K562 (cell line): ENCODE results near the gene LACTB. TPM values are rescaled to one million over a fixed set of nuclear protein-coding genes. Genes with fewer than 3 reads are reported as not detected.
A peak's percentile ranks its signal among the peaks of the same experiment; 100 is the strongest.

Experiments
- CBX1 ChIP-seq: sonication (generic); IDR thresholded peaks from 2 replicates; pipeline ENCODE4 v1.6.1; 2016; ENCODE audit warnings: antibody characterized with exemption, low read depth, mild to moderate bottlenecking
- CHD1 ChIP-seq: fragments of 200-600 bp; sonication (generic); IDR thresholded peaks from one replicate; pipeline ENCODE4 v1.6.1; 2012; ENCODE audit warnings: mild to moderate bottlenecking, moderate library complexity, low read length, inconsistent platforms
- CREB1 ChIP-seq, 2 experiments: sonication (generic) in 1 of 2; formaldehyde crosslinking in 1 of 2; IDR thresholded peaks; 2 replicates each; pipeline versions ENCODE4 v1.6.1 to v1.8.0; 2012 to 2022; ENCODE audit warnings: inconsistent platforms in 1 of 2, mild to moderate bottlenecking in 1 of 2, missing genetic modification reagents in 1 of 2, moderate library complexity in 1 of 2
- HDGF ChIP-seq: fragments of 450-650 bp; IDR thresholded peaks from 2 replicates; pipeline ENCODE4 v1.6.1; 2016
- JUN ChIP-seq, 2 experiments: sonication (generic) in 1 of 2; formaldehyde crosslinking in 1 of 2; IDR thresholded peaks; 2 replicates each; pipeline versions ENCODE4 v1.6.1 to v1.8.0; 2012 to 2022; ENCODE audit warnings: borderline replicate concordance in 2 of 2, mild to moderate bottlenecking in 2 of 2, improper control_type of control experiment in 1 of 2, low read depth in 1 of 2, low read length in 1 of 2, missing genetic modification reagents in 1 of 2
- JUND ChIP-seq, 2 experiments: IDR thresholded peaks; 2 replicates in 1 of 2; 3 replicates in 1 of 2; pipeline ENCODE4 v1.6.1; 2011; ENCODE audit warnings: borderline replicate concordance in 2 of 2, low read depth in 2 of 2, low read length in 2 of 2, improper control_type of control experiment in 1 of 2, missing biosample characterization in 1 of 2, missing genetic modification characterization in 1 of 2, missing genetic modification reagents in 1 of 2
- KAT8 ChIP-seq: fragments of 450-650 bp; IDR thresholded peaks from 2 replicates; pipeline ENCODE4 v1.6.1; 2016; ENCODE audit warnings: low read depth, mild to moderate bottlenecking
- MAFK ChIP-seq: IDR thresholded peaks from 2 replicates; pipeline ENCODE4 v1.6.1; 2011; ENCODE audit warnings: low read length, improper control_type of control experiment
- PRPF4 ChIP-seq: fragments of 200-400 bp; formaldehyde crosslinking; IDR thresholded peaks from one replicate; pipeline ENCODE4 v1.6.1; 2017; ENCODE audit warnings: low read length, low read depth, mild to moderate bottlenecking; ENCODE audit not compliant: insufficient read depth, poor library complexity, severe bottlenecking
- RCOR1 ChIP-seq, 2 experiments: IDR thresholded peaks; 2 replicates each; pipeline ENCODE4 v1.6.1; 2012; ENCODE audit warnings: low read depth in 2 of 2, low read length in 2 of 2, borderline replicate concordance in 1 of 2, improper control_type of control experiment in 1 of 2
- SMAD2 ChIP-seq: fragments of 150-350 bp; IDR thresholded peaks from 2 replicates; pipeline ENCODE4 v1.6.1; 2014; ENCODE audit warnings: low read depth, mild to moderate bottlenecking, low read length
- TRIM24 ChIP-seq, 2 experiments: fragments of 450-650 bp; IDR thresholded peaks; 2 replicates each; pipeline ENCODE4 v1.6.1; 2016
- ZFPM2 ChIP-seq: fragments of 250-450 bp; sonication (Bioruptor Pico); IDR thresholded peaks from 2 replicates; pipeline ENCODE4 v1.5.1; 2022; ENCODE audit warnings: mild to moderate bottlenecking
- ZNF146 ChIP-seq: IDR thresholded peaks from one replicate; pipeline ENCODE4 v1.6.1; 2018; ENCODE audit warnings: missing compliant biosample characterization; ENCODE audit not compliant: unreplicated experiment
- ZNF778 ChIP-seq: fragments of 450-650 bp; formaldehyde crosslinking; IDR thresholded peaks from 2 replicates; pipeline ENCODE4 v1.4.0; 2020; ENCODE audit warnings: mild to moderate bottlenecking, moderate library complexity
- polyA plus RNA-seq, 8 experiments: library from polyadenylated mRNA; depleted of rRNA in 4 of 8; stranded (reverse) in 5 of 8; unstranded in 3 of 8; fragments of >200 nt; fragmentation: Nextera tagmentation in 2 of 8; fragmentation: Illumina TruSeq in 1 of 8; extraction: Ambion mirVana in 2 of 8; extraction: Trizol in 1 of 8; gene quantifications; 2 replicates each; pipeline versions ENCODE4 v1.2.1 to v1.2.3, GENCODE V29; 2011 to 2014; ENCODE audit warnings: inconsistent platforms in 1 of 8, missing spikeins in 1 of 8
- total RNA-seq, 7 experiments: library from RNA; depleted of rRNA in 6 of 7; stranded (reverse); fragments of >200 nt in 6 of 7; fragmentation: Illumina TruSeq in 2 of 7; extraction: Trizol in 2 of 7; gene quantifications; 2 replicates each; pipeline versions ENCODE4 v1.2.1 to v1.2.3, GENCODE V29; 2011 to 2021; ENCODE audit warnings: low replicate concordance in 1 of 7
- TF ChIP-seq, protein P1 (sequence below): fragments of 250-450 bp; sonication (Bioruptor Pico); IDR thresholded peaks from 2 replicates; pipeline ENCODE4 v1.5.0; 2021; ENCODE audit warnings: mild to moderate bottlenecking, moderate library complexity
- TF ChIP-seq, protein P2 (sequence below): sonication (generic); formaldehyde crosslinking; IDR thresholded peaks from 2 replicates; pipeline ENCODE4 v1.8.0; 2022; ENCODE audit warnings: missing genetic modification reagents, mild to moderate bottlenecking, moderate library complexity, borderline replicate concordance
- TF ChIP-seq, protein P3 (sequence below): fragments of 450-650 bp; conservative IDR thresholded peaks from 2 replicates; pipeline ENCODE4 v1.6.1; 2016; ENCODE audit warnings: missing genetic modification characterization, low read depth, mild to moderate bottlenecking, control low read depth, missing compliant biosample characterization
- TF ChIP-seq, protein P4 (sequence below), 3 experiments: IDR thresholded peaks in 2 of 3; conservative IDR thresholded peaks in 1 of 3; 2 replicates each; pipeline ENCODE4 v1.5.1; 2011 to 2012; ENCODE audit warnings: low read length in 3 of 3, mild to moderate bottlenecking in 3 of 3, control low read depth in 2 of 3, improper control_type of control experiment in 1 of 3, inconsistent platforms in 1 of 3, low read depth in 1 of 3, mixed read lengths in 1 of 3, moderate library complexity in 1 of 3; ENCODE audit not compliant: insufficient read depth in 2 of 3

The LACTB gene
- total and polyA plus RNA-seq, 9 of the 15 experiments (the other 6 are each of a cell fraction or from before 2014, with no cell fraction given) = 3.1 to 15.5 (median 9.8) TPM

GRCh38 chr15:63079947-63080626, 41.6 kb upstream of the LACTB start (continued):
- TF ChIP-seq, protein P1, sequence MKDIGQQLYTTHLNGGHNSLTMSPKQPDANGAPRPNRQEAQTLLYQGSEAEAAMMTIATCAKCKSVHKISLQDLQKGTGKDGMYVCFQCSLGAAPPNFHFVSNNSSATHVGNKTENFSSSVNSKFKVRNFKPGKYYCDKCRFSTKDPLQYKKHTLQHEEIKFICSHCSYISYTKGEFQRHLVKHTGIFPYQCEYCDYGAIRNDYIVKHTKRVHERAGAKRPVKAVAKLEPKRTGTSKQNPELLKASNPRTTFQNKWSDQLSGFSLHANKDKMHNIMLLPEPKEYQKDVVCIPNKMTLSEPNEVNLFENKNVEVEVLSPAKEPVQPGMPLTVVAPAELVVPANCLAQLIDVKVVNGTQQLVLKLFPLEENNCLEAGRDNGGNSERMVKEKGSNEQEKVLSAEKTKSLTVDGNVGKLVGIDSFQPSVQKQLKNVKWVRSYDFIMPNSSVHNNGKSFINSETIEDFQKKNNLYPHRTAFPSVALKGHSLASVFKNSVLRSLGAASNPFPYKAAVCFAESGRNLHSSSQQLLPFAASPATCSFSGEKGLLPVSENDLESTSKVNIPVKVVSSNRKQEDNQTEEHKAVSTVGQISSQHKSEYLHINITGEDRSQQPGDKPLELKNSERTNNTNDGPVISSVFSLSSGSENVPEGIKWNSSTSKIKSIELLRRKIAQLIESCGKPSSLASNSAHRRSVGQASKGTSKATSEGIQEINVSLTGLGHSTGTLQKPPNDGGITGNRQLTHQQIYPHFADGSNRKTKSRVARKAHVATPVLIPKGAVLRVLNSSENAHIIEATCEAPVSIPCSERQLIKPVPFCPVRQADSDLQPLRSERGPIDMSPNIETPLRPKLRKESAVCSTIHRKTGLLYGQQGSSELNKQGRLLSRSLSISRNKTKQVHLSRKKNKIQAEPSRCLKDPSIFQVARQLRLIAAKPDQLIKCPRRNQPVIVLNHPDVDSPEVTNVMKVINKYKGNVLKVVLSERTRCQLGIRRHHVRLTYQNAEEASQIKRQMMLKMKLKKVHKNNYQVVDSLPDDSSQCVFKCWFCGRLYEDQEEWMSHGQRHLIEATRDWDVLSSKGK (CRISPR knock-in tag) = no peak
- no peak for TF ChIP-seq ZNF146 (CRISPR knock-in tag)
- peak; percentile 62; the same call in 1 of the 2 replicates for TF ChIP-seq JUND (IDR thresholded peaks at IDR 0.05; ENCODE audit: borderline replicate concordance, low read depth, low read length)
- TF ChIP-seq JUND (tag; IDR thresholded peaks at IDR 0.05; ENCODE audit: borderline replicate concordance, low read depth, low read length) = peak; percentile 35; the same call in 1 of the 3 replicates
- TF ChIP-seq CREB1 (IDR thresholded peaks at IDR 0.05) = no peak
- no peak for TF ChIP-seq CREB1 (CRISPR knock-in tag; IDR thresholded peaks at IDR 0.05)
- TF ChIP-seq CBX1 = no peak
- TF ChIP-seq SMAD2 = no peak
- no peak for TF ChIP-seq MAFK
- TF ChIP-seq, protein P2, sequence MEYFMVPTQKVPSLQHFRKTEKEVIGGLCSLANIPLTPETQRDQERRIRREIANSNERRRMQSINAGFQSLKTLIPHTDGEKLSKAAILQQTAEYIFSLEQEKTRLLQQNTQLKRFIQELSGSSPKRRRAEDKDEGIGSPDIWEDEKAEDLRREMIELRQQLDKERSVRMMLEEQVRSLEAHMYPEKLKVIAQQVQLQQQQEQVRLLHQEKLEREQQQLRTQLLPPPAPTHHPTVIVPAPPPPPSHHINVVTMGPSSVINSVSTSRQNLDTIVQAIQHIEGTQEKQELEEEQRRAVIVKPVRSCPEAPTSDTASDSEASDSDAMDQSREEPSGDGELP = peak; percentile 49
- TF ChIP-seq, protein P3, sequence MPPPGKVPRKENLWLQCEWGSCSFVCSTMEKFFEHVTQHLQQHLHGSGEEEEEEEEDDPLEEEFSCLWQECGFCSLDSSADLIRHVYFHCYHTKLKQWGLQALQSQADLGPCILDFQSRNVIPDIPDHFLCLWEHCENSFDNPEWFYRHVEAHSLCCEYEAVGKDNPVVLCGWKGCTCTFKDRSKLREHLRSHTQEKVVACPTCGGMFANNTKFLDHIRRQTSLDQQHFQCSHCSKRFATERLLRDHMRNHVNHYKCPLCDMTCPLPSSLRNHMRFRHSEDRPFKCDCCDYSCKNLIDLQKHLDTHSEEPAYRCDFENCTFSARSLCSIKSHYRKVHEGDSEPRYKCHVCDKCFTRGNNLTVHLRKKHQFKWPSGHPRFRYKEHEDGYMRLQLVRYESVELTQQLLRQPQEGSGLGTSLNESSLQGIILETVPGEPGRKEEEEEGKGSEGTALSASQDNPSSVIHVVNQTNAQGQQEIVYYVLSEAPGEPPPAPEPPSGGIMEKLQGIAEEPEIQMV (tag) = no peak
- TF ChIP-seq KAT8 = no peak
- TF ChIP-seq CHD1 = no peak
- no peak for TF ChIP-seq ZFPM2 (CRISPR knock-in tag)
- TF ChIP-seq, protein P4, sequence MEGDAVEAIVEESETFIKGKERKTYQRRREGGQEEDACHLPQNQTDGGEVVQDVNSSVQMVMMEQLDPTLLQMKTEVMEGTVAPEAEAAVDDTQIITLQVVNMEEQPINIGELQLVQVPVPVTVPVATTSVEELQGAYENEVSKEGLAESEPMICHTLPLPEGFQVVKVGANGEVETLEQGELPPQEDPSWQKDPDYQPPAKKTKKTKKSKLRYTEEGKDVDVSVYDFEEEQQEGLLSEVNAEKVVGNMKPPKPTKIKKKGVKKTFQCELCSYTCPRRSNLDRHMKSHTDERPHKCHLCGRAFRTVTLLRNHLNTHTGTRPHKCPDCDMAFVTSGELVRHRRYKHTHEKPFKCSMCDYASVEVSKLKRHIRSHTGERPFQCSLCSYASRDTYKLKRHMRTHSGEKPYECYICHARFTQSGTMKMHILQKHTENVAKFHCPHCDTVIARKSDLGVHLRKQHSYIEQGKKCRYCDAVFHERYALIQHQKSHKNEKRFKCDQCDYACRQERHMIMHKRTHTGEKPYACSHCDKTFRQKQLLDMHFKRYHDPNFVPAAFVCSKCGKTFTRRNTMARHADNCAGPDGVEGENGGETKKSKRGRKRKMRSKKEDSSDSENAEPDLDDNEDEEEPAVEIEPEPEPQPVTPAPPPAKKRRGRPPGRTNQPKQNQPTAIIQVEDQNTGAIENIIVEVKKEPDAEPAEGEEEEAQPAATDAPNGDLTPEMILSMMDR (IDR thresholded peaks at IDR 0.05 in 2 of 3, conservative IDR thresholded peaks at IDR 0.05 in 1 of 3; ENCODE audit: insufficient read depth in 2 of 3, low read depth in 1 of 3, low read length in 3 of 3) = no peak
- TF ChIP-seq ZNF778 = no peak
- TF ChIP-seq HDGF = no peak
- 0 out of 2 replicates have a peak, but pooled peaks have one; percentile 8 for TF ChIP-seq JUN (IDR thresholded peaks at IDR 0.05; ENCODE audit: borderline replicate concordance, low read depth, low read length)
- no peak for TF ChIP-seq JUN (CRISPR knock-in tag; IDR thresholded peaks at IDR 0.05; ENCODE audit: borderline replicate concordance)
- TF ChIP-seq PRPF4 = no peak
- TF ChIP-seq RCOR1 (IDR thresholded peaks at IDR 0.05; ENCODE audit: borderline replicate concordance in 1 of 2, low read depth in 2 of 2, low read length in 2 of 2) = no peak
- TF ChIP-seq TRIM24 (IDR thresholded peaks at IDR 0.05) = no peak
